ENCODE measurements around the gene TMEM120A.
A peak's percentile ranks its signal among the peaks of the same experiment; 100 is the strongest.

The TMEM120A gene

DNA sequence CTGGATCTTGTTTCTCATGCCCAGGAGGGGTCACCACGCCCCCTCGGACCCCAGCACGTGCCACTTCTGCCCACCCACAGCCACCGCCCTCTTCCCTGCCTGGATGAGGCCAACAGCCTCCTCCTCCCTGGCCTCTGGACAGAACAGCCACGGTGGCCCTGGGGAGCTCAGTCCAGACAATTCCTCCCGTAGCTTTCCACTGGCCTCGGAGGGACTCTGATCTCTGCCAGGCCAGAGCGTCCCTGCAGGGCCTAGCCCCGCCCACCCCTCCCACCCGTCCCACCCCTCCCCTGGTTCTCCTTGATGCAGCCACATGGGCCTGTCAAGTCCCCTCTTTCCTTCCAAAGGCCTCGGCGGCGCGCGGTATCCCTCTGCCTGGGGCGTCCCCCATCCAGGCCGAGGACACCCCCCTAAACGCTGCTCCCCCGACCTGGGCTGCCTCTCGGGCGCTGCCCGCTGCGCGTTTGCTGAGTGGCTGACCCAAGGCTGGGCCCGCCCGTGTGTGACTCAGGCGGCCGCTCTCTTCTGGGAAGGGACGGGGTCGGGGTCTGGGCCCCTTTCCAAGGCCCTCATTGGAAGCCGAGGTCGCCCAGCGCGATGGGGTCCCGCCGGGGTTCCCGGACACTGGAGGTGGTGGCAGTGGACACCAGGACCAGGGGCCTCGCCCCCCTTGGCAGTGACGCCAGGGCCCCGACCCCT, 557 bp downstream of the TMEM120A start:
- peaks cover 17% of the 10 kb centered on the region for H3K4me1 ChIP-seq (ENCODE audit: insufficient read depth, low read length)

DNA sequence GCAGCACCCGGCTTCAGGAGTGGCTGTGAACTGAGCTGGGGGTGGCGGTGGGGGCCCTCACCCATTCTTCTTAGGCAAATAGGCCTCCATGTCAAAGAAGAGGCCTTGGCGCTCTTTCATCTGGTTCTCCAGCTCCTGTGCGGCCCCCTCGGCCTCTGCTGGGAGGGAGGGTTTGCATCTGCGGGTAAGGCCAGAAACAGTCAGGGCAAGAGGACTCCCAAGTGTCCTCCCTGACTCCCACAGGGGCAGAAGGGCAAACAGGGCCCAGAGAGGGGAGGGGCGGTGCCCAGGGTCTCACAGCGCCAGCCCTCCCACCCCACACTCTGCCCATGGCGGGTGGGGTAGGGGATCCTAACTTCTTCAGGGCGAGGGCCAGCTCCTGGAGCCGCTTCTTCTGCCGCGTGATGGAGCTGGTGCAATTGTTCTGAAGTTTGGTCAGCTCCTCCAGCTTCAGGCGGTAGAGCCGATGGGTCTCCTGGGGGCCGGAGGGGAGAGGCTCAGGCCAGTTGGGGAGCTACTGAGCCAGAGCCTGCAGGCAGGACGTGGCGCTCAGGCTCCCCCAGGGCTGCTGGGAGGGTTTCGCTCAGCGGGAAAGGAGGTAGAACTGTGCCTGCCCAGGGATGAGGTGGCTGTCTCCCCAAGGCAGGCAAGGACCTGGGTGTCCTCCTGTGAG, 2.2 kb downstream of the TMEM120A start:
- H3K4me3 ChIP-seq (ENCODE audit: low read depth in 1 of 2, low read length in 2 of 2): no peak overlapping the region
- no peak overlapping the region for H3K27ac ChIP-seq (ENCODE audit: low read length)
- H2AFZ ChIP-seq (ENCODE audit: low read depth, low read length): no peak overlapping the region
- H3K79me2 ChIP-seq (ENCODE audit: insufficient read depth, low read length): no peaks in the 10 kb centered on the region
- DNase-seq (no peak), ATAC-seq (ENCODE audit: insufficient read depth, low read depth) (no peak)
- no peaks in the 10 kb centered on the region; the same call in 1 of the 2 replicates for H4K20me1 ChIP-seq (ENCODE audit: insufficient read depth, low read length)
- H3K9ac ChIP-seq (ENCODE audit: low read depth, low read length): no peak overlapping the region
- H3K9me3 ChIP-seq (ENCODE audit: insufficient read depth, low read length, severe bottlenecking): no peaks in the 10 kb centered on the region
- H3K4me2 ChIP-seq (ENCODE audit: insufficient read depth, low read length): no peak overlapping the region
- TF ChIP-seq EZH2 (IDR thresholded peaks at IDR 0.05; ENCODE audit: borderline replicate concordance, low read depth, low read length, severe bottlenecking): no peak
- no peak for TF ChIP-seq CTCF (IDR thresholded peaks at IDR 0.05; ENCODE audit: borderline replicate concordance, extremely low read depth, low read length, poor library complexity, severe bottlenecking)
- H3K4me1 ChIP-seq (ENCODE audit: insufficient read depth, low read length): peaks cover 17% of the 10 kb centered on the region
- H3K27me3 ChIP-seq (ENCODE audit: insufficient read depth, low read length, poor library complexity): no peaks in the 10 kb centered on the region
- peaks cover 19% of the 10 kb centered on the region for H3K36me3 ChIP-seq (ENCODE audit: insufficient read depth, low read length)

More for the DNA sequence above, 557 bp downstream of the TMEM120A start:
- no peak overlapping the region for H3K27ac ChIP-seq (ENCODE audit: low read length)
- H3K9ac ChIP-seq (ENCODE audit: low read depth, low read length): peak overlapping the region; percentile 53
- no peaks in the 10 kb centered on the region for H3K9me3 ChIP-seq (ENCODE audit: insufficient read depth, low read length, severe bottlenecking)
- no peaks in the 10 kb centered on the region for H3K79me2 ChIP-seq (ENCODE audit: insufficient read depth, low read length)
- peak overlapping the region; percentile 12 to 64; a peak in 3 of 4 replicates for H3K4me3 ChIP-seq (ENCODE audit: low read depth in 1 of 2, low read length in 2 of 2)
- peaks cover 13% of the 10 kb centered on the region for H3K36me3 ChIP-seq (ENCODE audit: insufficient read depth, low read length)
- no peaks in the 10 kb centered on the region for H3K27me3 ChIP-seq (ENCODE audit: insufficient read depth, low read length, poor library complexity)
- peak overlapping the region; percentile 79 for H3K4me2 ChIP-seq (ENCODE audit: insufficient read depth, low read length)
- H4K20me1 ChIP-seq (ENCODE audit: insufficient read depth, low read length): no peaks in the 10 kb centered on the region; the same call in 1 of the 2 replicates
- TF ChIP-seq CTCF (IDR thresholded peaks at IDR 0.05; ENCODE audit: borderline replicate concordance, extremely low read depth, low read length, poor library complexity, severe bottlenecking): no peak
- TF ChIP-seq EZH2 (IDR thresholded peaks at IDR 0.05; ENCODE audit: borderline replicate concordance, low read depth, low read length, severe bottlenecking): no peak
- no peak for DNase-seq
- H2AFZ ChIP-seq (ENCODE audit: low read depth, low read length): peak overlapping the region; percentile 62
- ATAC-seq (ENCODE audit: insufficient read depth, low read depth): no peak

DNA sequence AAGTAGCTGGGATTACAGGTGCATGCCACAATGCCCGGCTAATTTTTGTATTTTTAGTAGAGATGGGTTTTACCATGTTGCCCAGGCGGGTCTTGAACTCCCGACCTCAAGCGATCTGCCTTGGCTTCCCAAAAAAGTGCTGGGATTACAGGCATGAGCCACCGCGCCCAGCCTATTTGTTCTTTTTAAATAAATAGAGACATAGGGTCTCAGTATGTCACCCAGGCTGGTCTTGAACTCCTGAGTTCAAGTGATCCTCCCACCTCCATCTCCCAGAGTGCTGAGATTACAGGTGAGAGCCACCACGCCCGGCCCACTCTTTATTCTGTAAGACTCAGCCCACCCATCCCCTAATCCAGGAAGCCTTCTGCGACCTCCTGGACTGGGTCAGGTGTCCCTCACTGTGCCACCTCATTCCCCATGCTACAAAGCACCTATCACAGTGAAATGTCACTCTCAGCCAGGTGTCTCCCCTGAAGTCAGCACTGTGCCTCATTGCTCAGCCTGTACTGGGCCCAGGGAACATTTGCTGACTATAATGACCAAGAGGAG, 2.8 kb downstream of the TMEM120A start:
- TF ChIP-seq CTCF (IDR thresholded peaks at IDR 0.05; ENCODE audit: borderline replicate concordance, extremely low read depth, low read length, poor library complexity, severe bottlenecking) (no peak), EZH2 (IDR thresholded peaks at IDR 0.05; ENCODE audit: borderline replicate concordance, low read depth, low read length, severe bottlenecking) (no peak)
- no peak for ATAC-seq (ENCODE audit: insufficient read depth, low read depth)
- H3K9me3 ChIP-seq (ENCODE audit: insufficient read depth, low read length, severe bottlenecking): no peaks in the 10 kb centered on the region

More for the DNA sequence above, 2.8 kb downstream of the TMEM120A start:
- Histone ChIP-seq H3K4me2 (ENCODE audit: insufficient read depth, low read length) (no peak overlapping the region), H4K20me1 (ENCODE audit: insufficient read depth, low read length) (no peaks in the 10 kb centered on the region; the same call in 1 of the 2 replicates), H3K27ac (ENCODE audit: low read length) (no peak overlapping the region), H3K4me1 (ENCODE audit: insufficient read depth, low read length) (peaks cover 17% of the 10 kb centered on the region), H2AFZ (ENCODE audit: low read depth, low read length) (no peak overlapping the region), H3K4me3 (ENCODE audit: low read depth in 1 of 2, low read length in 2 of 2) (no peak overlapping the region), H3K79me2 (ENCODE audit: insufficient read depth, low read length) (no peaks in the 10 kb centered on the region), H3K36me3 (ENCODE audit: insufficient read depth, low read length) (peaks cover 25% of the 10 kb centered on the region), H3K9ac (ENCODE audit: low read depth, low read length) (no peak overlapping the region), H3K27me3 (ENCODE audit: insufficient read depth, low read length, poor library complexity) (no peaks in the 10 kb centered on the region)
- DNase-seq: no peak
